NCI-H69 (cell line): ENCODE measurements around the gene MUC5B.

Experiments used
- DNase-seq: peaks from one replicate; lab custom pipeline; 2025; lab: John Stamatoyannopoulos, UW

Gene MUC5B

DNA sequence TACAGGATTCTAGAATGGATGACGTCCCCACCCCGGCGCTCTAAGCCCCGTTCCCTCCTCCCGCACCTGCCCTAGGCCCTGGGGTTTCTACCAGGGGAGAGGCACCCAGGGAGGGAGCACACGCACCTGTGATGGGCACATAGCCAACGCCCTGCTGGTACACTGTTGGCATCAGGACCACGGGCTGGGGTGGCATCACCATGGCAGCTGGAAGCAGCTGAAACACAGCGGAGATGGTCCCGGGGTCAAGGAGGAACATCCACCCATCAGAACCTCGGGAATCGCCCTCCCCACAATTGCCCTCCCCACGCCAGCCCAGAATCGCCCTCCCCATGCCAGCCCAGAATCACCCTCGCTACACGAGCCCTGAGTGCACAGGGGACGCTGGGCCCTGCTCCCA lies 63.0 kb downstream of the MUC5B start:
- no peak for DNase-seq

DNA sequence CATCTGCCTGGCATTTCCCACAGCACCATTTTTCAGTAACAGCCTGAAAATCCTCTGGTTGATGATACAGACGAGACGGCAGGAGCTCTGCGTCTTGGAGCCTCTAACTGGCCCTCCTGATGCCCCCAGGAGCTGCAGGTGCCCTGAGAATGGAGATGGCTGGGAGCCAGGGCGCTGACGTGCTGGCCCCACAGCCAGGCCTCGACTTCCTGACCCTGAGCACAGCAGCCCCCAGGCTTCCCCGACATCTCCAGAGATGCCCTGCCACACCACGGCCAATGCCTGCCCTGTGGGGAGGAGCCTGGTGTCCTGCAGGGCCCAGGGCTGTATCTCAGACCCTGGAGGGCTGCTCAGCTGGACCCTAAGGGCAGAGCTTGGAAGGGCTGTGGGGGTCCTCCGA lies 65.1 kb downstream of the MUC5B start:
- DNase-seq, result no peak

DNA sequence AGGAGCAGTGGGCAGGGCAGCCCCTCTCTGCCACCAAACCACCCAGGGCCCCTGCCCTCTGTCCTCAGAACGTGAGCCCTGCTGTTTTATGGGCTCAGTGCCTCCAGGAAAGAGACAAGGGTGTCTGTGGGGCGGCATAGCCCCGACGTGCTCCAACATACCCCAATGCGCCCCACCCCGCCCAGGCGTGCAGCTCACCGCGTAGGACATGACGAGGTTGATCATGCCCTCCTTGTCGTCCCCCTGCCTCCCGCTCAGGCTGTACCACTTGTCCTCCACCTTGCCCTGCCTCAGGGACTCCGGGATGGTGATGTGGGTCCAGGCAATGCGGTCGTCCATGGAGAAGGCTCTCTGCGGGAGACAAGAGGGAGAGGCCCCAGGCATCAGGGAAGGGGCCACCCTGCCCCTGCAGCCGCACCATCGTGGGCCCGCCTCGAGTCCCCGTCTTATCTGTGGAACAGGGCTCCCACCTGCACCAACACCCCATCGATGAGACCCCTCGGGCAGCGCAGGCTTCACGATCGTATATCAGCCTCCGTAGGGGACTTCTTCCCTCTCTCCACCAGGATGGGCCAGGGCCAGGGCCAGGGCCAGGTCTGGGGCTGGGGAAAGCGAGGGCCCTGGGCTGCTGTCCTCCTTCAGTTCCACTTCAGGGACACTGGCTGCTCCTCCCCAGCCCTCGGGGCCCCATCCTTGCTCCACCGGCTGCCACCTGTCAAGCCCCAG lies 65.7 kb downstream of the MUC5B start:
- DNase-seq, result no peak

DNA sequence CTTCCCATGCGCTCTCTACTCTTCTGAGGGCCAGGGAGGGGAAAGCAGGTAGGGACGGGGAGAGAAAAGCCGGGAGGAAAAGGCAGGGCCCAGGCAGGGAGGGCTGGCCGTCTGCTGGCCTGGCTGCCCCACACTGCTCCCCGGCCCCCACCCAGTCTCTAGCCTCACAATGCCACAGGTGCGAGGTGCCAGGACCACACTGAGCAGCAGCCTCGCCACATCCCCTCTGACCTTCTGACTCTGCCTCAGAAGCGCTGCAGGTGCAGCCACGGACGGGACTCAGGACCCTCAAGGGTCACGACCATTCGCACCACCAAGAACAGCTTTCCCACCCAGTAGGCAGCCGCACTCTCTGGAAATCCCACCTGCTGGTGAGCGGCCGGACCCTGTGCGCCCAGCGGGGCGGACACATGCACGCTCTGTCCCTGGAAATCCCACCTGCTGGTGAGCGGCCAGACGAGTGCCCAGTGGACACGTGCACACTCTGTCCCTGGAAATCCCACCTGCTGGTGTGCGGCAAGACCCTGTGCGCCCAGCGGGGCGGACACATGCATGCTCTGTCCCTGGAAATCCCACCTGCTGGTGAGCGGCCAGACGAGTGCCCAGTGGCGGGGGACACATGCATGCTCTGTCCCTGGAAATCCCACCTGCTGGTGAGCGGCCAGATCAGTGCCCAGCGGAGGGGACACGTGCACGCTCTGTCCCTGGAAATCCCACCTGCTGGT lies 66.5 kb downstream of the MUC5B start:
- DNase-seq, result no peak

DNA sequence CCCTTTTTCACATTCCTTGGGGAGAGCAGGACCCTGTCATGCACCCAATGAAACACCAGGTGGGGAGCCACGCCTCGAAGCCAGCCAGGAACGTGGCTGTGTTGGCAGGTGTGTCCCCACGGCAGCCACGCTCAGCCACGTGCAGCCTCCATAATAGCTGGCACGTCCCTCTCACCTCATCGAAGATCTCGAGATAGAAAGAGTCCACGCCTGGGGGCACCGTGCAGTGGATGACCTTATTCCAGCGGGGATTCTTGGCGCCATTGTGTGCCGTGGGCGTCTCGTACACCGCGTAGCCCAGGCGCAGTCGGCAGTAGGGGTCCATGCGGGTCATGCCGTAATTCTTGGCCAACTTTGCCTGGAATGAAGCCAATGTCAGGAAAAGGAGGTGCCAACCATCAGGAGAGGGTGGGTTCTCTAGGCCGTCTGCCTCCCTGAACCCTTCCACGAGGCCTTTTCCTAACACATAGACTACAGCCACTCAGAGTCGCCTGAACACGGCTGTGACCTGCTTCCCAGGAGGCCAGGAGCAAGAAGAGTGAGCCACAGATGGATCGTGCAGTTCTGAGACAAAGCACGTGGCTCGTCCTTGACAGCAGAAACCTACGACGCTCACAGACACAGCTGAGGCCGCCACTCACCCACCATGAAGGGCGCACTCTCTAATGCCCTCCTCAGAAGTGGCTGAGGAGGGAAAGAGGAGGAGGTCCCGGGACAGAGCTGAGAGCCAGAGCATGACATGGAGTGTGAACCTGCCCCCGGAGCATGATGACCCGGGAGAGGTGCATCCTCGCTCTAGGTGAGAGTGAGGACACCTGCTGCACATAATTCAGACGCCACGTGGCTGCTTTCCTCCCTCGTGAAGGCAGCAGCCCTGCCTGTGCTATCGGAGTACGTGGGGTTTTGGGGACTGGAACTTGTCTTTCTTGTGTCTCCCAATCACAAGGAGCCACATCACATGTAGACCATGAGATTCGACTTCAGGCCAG lies 67.5 kb downstream of the MUC5B start:
- DNase-seq, result no peak

DNA sequence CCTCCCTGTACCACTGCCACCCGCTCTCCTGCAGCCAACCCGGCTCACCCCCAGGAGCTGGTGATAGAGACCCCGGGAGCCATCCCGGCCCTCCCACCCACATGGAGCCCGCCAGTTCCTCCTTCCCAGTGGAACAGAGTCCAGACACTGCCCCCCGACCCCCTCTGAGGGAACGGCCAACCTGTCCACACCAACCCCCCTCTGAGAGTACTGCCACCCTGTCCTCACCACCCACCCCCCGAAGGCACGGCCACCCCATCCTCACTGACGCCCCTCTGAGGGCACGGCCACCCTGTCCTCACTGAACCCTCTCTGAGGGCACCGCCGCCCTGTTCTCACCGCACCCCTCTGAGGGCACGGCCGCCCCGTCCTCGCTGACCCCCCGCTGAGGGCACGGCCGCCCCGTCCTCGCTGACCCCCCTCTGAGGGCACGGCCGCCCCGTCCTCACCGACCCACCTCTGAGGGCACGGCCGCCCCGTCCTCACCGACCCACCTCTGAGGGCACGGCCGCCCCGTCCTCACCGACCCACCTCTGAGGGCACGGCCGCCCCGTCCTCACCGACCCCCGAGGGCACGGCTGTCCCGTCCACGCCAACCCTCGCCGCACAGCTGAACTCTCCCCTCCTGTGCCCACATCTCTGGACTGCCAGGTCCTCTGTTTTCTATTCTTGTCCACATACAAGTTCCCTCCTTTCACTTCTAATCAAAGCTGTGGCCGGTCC lies 68.6 kb downstream of the MUC5B start:
- DNase-seq, result no peak

DNA sequence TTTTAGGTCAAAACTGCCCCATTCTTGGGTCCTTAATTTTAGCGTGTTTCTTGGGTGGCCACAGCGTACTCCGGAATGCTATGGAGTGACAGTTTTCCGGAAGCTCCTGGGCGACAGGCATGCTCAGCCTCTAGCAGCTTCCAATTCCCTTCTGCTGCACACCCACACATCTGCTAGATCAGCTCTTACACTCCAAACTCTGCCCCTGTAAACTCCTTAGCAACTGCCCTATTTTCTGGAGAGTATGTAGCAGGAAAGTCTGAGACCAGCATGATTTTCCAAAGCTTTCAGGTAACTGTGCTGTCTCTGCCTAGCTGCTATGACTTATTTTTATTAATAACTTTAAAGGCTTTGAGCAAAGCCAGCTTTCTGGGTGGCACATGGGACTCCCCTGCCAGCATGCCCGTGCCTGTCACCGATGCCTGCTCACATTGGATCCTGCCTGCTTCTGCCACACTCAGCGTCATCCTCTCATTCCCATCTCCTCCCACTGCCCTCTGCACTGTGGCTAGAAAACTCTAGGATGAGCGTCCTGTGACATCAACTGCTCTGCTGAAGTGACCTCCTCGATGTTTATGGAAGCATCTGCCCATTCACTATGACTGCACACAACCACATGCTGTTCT lies 69.3 kb downstream of the MUC5B start:
- no peak for DNase-seq

DNA sequence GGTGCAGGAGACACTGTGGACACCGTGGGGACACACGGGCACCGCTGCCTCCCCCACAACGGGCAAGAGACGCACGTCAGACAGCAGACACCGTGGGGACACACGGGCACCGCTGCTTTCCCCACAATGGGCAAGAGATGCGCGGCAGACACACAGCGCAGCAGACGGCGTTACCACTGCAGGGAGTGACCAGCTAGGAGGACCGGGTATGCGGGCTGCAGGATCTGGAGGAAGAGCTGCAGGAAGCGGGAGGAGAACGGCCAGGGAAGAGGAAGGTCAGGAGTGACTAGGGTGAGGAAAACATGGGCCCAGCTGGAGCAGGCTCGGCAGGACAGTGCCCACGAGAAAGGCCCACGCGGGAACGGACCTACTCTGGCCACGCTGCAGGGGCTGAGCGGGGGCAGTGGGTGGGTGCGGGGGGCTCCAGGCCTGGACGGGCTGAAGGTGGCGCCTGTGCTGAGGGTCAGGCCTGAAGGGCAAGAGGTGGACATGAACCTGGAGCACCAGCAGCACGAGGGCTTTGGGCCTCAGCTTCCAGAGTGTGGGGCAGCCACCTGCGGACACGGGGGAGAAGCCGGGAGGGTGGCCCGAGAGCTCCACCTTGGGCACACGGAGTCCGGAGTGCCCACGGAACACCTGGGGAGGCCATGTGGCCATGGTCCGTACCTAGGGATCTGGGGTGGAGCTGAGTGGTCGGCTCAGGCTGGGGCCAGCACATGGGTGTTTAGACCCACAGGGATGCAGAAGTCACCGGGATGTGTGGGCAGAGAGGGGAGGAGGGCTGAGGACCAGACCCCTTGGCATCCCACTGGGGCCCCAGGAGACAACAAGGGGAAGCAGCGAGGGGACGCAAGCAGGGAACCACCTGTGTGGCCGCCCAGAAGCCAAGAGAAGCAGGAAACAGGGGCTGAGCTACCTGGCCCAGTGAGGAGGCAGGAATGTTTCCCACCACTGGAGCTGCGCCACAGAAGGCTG lies 70.1 kb downstream of the MUC5B start:
- no peak for DNase-seq

DNA sequence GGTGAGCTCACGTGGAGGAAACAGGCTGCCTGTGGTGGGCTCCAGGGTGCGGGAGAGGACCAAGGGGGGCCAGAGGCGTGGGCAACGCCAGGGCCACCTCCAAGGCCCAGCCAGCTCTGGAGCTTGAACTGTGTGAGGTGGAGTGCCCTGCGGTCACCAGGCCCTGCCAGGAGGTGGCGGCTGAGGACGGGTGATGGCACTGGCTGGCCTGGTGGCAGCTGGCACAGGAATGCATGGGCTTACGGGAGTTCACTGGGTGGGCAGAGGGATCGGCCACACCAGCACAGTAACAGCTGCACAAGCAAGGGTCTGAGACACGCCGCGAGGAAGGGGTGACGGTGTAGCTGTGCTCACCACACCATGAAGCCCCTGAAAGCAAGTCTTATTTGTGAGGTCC lies 70.8 kb downstream of the MUC5B start:
- DNase-seq, result no peak

DNA sequence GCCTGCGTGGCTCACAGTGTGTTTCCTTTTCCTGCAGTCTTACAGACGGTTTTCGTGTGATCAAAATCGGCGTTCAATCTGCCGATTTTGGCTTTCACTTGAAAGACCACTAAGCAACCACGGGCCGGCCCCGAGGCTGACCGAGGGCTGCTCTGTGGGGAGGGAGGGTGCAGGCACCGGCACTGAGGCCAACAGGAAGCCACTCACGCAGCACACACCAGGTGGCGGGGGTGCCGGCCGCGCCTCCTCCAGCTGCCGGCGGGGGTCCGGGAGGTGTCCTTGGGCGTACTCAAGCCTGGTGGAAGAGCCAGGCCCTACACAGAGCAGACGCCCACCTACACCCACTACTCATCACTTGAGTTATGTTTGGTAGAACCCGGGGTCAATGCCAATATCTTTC lies 72.2 kb downstream of the MUC5B start:
- DNase-seq, result no peak

DNA sequence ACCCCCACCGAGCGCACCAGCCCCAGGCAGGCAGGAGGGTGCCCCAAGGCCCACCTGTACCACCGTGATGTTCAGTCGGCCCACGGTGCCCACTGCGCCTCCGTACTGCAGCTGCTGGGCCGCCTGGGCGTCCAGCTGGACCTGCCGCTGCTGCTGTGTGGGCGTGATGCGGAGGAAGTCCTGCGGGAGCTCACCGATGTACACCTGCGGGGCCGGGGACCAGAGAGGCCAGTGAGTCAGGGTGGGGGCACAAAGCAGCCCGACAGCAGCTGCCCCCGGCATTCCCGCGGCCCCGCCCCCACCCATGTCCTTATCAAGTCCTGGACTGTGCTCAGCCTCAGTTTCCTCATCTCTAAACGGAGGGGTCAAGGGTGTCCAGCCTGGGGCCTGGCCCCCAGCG lies 72.7 kb downstream of the MUC5B start:
- no peak for DNase-seq

DNA sequence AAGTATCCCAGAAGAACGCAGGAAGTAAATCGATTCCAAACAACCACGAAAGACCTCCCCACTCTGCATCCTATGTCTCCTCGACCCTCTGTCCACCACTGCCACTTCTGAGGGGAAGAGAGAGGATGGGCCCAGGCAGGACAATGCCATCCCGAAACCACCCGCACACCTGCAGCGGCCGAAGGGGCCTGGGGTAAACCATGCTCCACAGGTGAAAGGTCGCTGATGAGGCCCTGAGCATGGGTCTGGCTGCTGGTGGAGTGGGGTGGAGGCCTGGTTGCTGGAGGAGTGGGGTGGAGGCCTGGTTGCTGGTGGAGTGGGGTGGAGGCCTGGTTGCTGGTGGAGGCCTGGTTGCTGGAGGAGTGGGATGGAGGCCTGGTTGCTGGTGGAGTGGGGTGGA lies 73.4 kb downstream of the MUC5B start:
- no peak for DNase-seq

DNA sequence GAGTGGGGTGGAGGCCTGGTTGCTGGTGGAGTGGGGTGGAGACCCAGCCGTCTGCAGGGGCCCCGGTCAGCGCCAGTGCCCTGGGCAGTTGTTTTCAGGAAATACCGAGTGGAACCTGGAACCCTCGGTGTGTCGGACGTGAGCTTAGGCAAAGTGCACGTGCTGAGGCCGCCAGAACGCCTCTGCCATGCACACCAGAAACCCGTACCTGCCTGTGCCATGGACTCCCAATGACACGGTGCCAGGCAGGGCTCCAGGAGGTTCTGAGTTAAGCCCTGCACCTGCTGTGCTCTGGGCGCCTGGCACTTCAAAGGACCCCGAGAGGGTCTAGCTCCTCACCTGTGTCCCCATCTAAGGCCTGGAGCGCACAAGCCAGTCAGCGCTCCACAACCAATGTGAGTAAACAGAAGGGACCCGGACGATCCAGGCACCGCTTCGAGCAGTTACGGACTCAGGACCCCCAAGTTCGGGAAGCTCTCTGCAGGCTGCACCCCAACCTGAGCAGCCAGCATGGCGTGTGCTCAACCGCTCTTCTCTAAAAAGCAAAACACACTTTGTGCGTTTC lies 74.2 kb downstream of the MUC5B start:
- DNase-seq, result no peak

DNA sequence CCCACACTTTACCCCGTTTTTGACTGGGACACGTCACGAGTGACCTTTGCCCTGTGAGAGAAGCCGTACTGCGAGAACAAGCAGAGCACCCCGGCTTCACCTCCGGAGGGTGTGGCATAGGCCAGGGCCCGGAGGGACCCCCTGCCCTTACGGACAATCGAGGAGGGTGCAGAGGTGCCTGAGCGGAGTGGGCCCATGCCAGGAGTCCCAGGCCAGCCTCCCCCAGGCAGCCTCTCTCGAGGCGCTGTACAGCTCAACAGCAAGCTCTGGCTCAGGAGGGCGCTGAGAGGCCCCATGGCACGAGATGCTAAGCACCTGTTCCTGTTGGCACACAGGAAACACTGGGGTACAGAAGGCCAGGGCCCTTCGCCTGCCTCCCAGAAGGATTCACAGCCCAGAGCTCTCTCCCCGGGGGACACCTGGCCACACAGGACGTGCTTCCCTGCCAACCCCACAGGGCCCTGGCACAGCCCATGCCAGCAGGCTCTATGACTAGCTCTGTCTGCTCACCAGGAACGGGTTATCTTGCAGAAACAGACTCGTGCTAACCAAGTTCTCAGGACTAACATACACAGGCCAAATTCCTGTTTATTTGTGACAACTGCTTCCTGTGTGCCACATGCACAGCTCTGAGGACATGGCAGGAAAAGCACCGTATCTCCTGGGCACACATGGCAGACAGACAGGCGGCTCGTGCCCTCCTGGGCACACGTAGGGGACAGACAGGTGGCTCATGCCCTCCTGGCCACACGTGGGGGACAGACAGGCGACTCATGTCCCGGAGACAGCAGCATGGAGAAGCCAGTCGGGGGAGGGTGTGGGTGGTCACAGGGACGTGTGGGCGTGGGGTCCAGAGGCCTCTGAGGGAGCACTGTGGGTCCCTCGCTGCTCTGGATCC lies 75.0 kb downstream of the MUC5B start:
- no peak for DNase-seq

DNA sequence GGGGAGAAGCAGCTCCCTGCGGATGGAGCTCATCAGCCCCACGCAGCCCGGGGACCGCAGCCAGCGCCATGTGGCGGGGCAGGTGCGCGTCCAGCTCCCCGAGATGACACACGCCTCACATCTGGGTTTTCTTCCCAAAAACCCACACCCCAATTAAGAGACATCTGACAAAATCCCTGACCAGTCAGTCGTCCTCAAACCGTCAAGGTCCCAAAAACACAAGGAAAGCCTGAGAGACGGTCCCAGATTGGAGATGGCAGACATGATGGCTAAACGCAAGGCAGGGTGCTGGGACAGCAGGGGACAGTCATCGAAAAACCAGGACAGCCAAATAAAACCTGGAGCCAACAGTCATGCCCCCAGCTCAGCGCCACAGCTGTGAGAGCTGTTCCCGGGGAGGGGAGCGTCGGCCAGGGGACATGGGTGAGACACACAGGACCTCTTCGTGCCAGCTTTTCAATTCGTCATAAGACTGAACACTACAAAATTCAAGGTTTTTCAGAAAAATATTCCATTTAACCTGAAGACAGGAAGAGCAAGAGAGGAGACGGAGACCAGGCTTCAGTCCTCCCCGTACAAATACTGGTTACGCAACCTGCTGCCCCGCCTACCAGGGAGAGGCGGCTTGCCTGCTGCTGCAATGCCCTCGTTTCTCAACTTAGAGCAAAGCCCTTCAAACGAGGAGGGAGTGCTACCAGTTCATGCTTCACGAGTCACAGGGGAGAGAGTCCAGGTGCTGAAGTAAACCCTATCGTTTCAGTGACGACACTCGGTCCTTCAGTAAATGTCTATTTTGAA lies 76.0 kb downstream of the MUC5B start:
- peak; percentile 29 for DNase-seq

DNA sequence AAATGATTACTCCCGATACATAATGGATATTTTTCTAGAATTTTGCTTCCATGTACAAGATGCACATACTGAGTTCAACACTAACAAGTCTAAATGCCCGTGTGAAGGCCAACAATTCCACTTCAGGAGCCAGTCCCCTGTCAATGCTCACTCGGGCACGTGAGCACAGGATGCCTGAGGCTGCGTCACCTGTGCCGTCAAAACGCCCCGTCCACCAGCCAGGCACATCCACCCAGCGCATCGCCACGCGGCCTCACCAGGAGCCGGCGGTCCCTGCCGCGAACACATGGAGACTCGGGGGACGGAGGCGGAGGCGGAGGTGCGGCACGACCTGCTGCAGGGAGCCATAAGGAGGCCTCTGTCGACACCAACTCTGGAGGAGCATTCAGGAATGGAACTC lies 76.8 kb downstream of the MUC5B start:
- DNase-seq, result no peak

DNA sequence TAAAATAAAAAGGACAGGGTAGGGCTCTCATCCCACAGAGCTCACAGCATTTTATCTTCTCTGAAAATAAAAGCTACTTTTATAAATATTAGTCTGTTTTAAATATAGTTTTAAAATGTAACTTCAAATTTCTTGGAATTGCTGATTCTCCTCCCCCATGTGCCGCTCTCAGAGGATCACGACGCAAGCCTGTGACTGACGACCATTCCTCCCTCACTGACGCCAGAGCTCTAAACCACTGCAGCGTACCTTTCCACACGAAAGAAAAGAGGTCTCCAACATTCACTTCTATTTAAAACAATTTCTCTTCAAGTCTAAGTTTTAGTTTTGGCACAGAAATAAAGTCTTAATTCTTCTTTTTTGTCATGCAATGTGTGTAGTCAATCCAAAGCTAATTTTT lies 77.3 kb downstream of the MUC5B start:
- no peak for DNase-seq

DNA sequence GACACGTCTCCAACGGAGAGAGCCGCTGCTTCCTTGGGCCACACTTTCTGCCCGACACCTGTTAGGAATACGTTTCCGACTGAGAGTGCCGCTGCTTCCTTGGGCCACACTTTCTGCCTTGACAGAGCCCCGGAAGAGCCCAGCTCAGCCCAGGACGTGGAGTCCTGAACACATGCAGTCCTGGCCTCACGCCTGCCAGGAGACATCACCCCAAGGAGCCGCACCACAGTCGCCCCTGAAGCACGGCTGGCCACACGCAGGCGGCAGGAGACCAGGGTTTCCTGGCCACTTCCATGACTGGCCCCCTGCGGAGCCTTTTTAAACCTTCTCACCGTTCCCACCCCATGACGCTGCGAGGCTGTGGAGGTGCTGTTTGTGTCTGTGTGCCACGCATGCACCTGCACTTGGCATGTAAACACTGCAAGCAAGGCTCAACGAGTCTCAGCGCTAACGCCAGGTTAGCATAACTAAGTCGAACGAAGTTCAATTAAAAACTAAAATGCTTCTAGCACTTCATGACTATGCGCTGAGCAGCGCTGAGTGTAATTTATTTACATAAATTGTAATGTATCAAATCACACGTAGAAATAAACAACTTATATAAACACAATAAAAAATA lies 77.8 kb downstream of the MUC5B start:
- no peak for DNase-seq
